ENCODE results near the gene RIMKLB.

RIMKLB gene

GRCh38 chr12:8692573-8692972 lies 5.2 kb upstream of the RIMKLB start:
- H3K27ac ChIP-seq = peak overlapping the region; percentile 68
- TF ChIP-seq CTCF (conservative IDR thresholded peaks at IDR 0.05) = no peak

- TF ChIP-seq CTCF (conservative IDR thresholded peaks at IDR 0.05) = no peak
- H3K27ac ChIP-seq = no peak overlapping the region
These were observed 2.7 kb upstream of the RIMKLB start for GRCh38 chr12:8695116-8695515.

GRCh38 chr12:8696442-8697090 lies 1.2 kb upstream of the RIMKLB start:
- peak overlapping the region; percentile 93 for H3K27ac ChIP-seq
- TF ChIP-seq CTCF (conservative IDR thresholded peaks at IDR 0.05) = no peak

- peak overlapping the region; percentile 93 for H3K27ac ChIP-seq
- no peak for TF ChIP-seq CTCF (conservative IDR thresholded peaks at IDR 0.05)
These were observed 693 bp upstream of the RIMKLB start for GRCh38 chr12:8697120-8697475.

GRCh38 chr12:8698132-8698851 lies 501 bp downstream of the RIMKLB start:
- TF ChIP-seq CTCF (conservative IDR thresholded peaks at IDR 0.05) = no peak
- H3K27ac ChIP-seq = peak overlapping the region; percentile 93

- no peak for TF ChIP-seq CTCF (conservative IDR thresholded peaks at IDR 0.05)
- H3K27ac ChIP-seq = peak overlapping the region; percentile 93
These were observed 1.1 kb downstream of the RIMKLB start for GRCh38 chr12:8698879-8699278.

GRCh38 chr12:8699714-8700113 lies 1.9 kb downstream of the RIMKLB start:
- H3K27ac ChIP-seq = no peak overlapping the region
- no peak for TF ChIP-seq CTCF (conservative IDR thresholded peaks at IDR 0.05)

Data from VCaP (cell line).